Caco-2 (cell line): ENCODE data around the gene ATPAF1. TPM values are rescaled to one million over a fixed set of nuclear protein-coding genes. Genes with fewer than 3 reads are reported as not detected.

Experiments
- BruUV-seq: library from RNA; stranded (reverse); fragments of 400-500 nt; replicated peaks from 2 replicates; lab custom pipeline; 2021; lab: Mats Ljungman, UMichigan
- CTCF ChIA-PET: fragments of 300-600 bp; sonication (Branson Sonifier 250); formaldehyde crosslinking; loops from one replicate; lab custom pipeline; 2022; ENCODE audit warnings: antibody characterized with exemption; lab: Charles Lee
- POLR2A ChIA-PET: fragments of 300-600 bp; sonication (Branson Sonifier 250); formaldehyde crosslinking; loops from one replicate; lab custom pipeline; 2022; ENCODE audit warnings: antibody characterized with exemption; lab: Charles Lee
- DNase-seq, 2 experiments: peaks; one replicate each; pipeline versions ENCODE4 v3.0.0 to v3.0.0-alpha.2; 2020 to 2022
- H3K27me3 ChIP-seq: replicated peaks from 2 replicates; pipeline ENCODE4 v1.6.0; 2011; ENCODE audit warnings: low read length; ENCODE audit not compliant: control insufficient read depth, insufficient read depth
- H3K36me3 ChIP-seq: 2 replicates; pipeline ENCODE4 v1.5.1; 2011; ENCODE audit warnings: low read length; ENCODE audit not compliant: control insufficient read depth, insufficient read depth
- H3K4me1 ChIP-seq: fragments of 250-450 bp; sonication (Bioruptor Pico); 2 replicates; pipeline ENCODE4 v1.5.1; 2020; ENCODE audit warnings: mild to moderate bottlenecking
- H3K4me3 ChIP-seq: 2 replicates; pipeline ENCODE4 v1.5.1; 2011; ENCODE audit warnings: low read depth, mild to moderate bottlenecking, control low read depth, low read length
- H3K9me3 ChIP-seq: fragments of 250-450 bp; sonication (Bioruptor Pico); 2 replicates; pipeline ENCODE4 v1.5.1; 2020; ENCODE audit warnings: mild to moderate bottlenecking, moderate library complexity
- H3K27ac Mint-ChIP-seq: one replicate; pipeline ENCODE4 v1.8.0; 2022; ENCODE audit warnings: mixed read lengths; ENCODE audit not compliant: unreplicated experiment
- H3K27me3 Mint-ChIP-seq: one replicate; pipeline ENCODE4 v1.8.0; 2022; ENCODE audit warnings: mixed read lengths; ENCODE audit not compliant: insufficient read depth, unreplicated experiment
- H3K36me3 Mint-ChIP-seq: one replicate; pipeline ENCODE4 v1.8.0; 2022; ENCODE audit warnings: mild to moderate bottlenecking, mixed read lengths; ENCODE audit not compliant: insufficient read depth, unreplicated experiment
- H3K4me1 Mint-ChIP-seq: one replicate; pipeline ENCODE4 v1.8.0; 2022; ENCODE audit warnings: low read depth, mixed read lengths; ENCODE audit not compliant: unreplicated experiment
- H3K4me3 Mint-ChIP-seq: one replicate; pipeline ENCODE4 v1.8.0; 2022; ENCODE audit warnings: mild to moderate bottlenecking, moderate library complexity, mixed read lengths; ENCODE audit not compliant: unreplicated experiment
- H3K9me3 Mint-ChIP-seq: one replicate; pipeline ENCODE4 v1.8.0; 2022; ENCODE audit warnings: mixed read lengths; ENCODE audit not compliant: unreplicated experiment
- intact Hi-C: fragments of 100-400 bp; cut with micrococcal nuclease; formaldehyde crosslinking; loops from one replicate; pipeline ENCODE4 v1.10.0; 2022; ENCODE audit not compliant: unreplicated experiment
- total RNA-seq: library from RNA; stranded (reverse); gene quantifications from 2 replicates; pipeline ENCODE4 v1.2.3, GENCODE V29; 2022
- TF ChIP-seq, protein P1 (sequence below), 2 experiments: fragments of 200-600 bp in 1 of 2; IDR thresholded peaks; 1 replicate in 1 of 2; 2 replicates in 1 of 2; pipeline versions ENCODE4 v1.5.1 to v1.8.0; 2011 to 2022; ENCODE audit warnings: antibody characterized with exemption in 1 of 2, control low read depth in 1 of 2, inconsistent platforms in 1 of 2, low read depth in 1 of 2, low read length in 1 of 2, mild to moderate bottlenecking in 1 of 2, moderate library complexity in 1 of 2; ENCODE audit not compliant: insufficient read depth in 1 of 2, severe bottlenecking in 1 of 2, unreplicated experiment in 1 of 2

The ATPAF1 gene
- total RNA-seq, 1 experiment from 2014 or later = 31.7 TPM

DNA sequence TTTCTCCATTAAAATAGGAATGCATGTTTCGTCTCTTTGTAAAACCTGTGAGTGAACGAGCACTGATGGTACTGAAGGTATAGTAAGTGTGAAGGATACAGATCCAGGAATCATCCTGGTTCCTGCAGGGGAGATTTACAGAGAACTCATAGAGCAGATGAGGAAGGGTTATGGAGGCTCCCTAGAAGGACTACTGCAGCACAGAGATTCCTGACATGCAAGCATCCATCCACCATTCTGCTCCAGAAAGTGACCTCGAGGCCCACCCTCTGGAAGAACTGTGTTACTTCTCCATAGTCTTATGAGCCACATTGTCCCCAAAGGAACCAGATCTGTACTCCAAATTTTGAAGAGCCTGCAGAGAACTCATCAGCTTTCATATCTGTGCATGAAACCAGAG is 78.6 kb downstream of the ATPAF1 start:
- no peak overlapping the region for H3K4me3 Mint-ChIP-seq
- POLR2A ChIA-PET = no interaction called here
- CTCF ChIA-PET = no interaction called here

DNA sequence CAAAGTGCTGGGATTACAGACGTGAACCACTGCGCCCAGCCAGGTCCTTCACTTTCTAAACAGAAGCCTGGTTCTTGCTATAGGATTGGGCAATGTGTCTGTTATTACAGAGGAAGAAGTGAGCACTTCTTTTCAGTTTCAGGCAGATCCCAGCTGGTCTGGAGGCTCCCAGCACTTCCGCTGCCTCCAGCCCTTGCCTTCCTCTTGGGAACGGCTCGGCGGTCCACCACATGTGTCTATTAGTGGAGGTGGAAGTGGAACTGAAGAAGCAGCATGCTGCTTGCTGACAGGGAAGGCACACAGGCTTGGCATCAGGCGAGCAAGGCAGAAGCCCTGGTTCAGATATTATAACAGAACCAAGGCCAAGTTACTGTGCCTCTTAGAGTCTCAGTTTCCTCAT is 81.1 kb downstream of the ATPAF1 start:
- Mint-ChIP-seq H3K4me1 (no peaks in the 10 kb centered on the region), H3K27ac (no peak overlapping the region), H3K9me3 (no peaks in the 10 kb centered on the region), H3K27me3 (no peaks in the 10 kb centered on the region), H3K36me3 (peaks cover 15% of the 10 kb centered on the region), H3K4me3 (no peak overlapping the region)
- Histone ChIP-seq H3K36me3 (no peaks in the 10 kb centered on the region; the same call in none of the 2 replicates), H3K4me3 (no peak overlapping the region), H3K4me1 (no peaks in the 10 kb centered on the region), H3K27me3 (no peaks in the 10 kb centered on the region), H3K9me3 (no peaks in the 10 kb centered on the region)
- TF ChIP-seq, protein P1, sequence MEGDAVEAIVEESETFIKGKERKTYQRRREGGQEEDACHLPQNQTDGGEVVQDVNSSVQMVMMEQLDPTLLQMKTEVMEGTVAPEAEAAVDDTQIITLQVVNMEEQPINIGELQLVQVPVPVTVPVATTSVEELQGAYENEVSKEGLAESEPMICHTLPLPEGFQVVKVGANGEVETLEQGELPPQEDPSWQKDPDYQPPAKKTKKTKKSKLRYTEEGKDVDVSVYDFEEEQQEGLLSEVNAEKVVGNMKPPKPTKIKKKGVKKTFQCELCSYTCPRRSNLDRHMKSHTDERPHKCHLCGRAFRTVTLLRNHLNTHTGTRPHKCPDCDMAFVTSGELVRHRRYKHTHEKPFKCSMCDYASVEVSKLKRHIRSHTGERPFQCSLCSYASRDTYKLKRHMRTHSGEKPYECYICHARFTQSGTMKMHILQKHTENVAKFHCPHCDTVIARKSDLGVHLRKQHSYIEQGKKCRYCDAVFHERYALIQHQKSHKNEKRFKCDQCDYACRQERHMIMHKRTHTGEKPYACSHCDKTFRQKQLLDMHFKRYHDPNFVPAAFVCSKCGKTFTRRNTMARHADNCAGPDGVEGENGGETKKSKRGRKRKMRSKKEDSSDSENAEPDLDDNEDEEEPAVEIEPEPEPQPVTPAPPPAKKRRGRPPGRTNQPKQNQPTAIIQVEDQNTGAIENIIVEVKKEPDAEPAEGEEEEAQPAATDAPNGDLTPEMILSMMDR (IDR thresholded peaks at IDR 0.05; ENCODE audit: insufficient read depth in 1 of 2, low read depth in 1 of 2, low read length in 1 of 2, severe bottlenecking in 1 of 2, unreplicated experiment in 1 of 2) = no peak
- ChIA-PET POLR2A (no interaction called here), CTCF (no interaction called here)
- DNase-seq = no peak
- intact Hi-C loops = no loop called here
- BruUV-seq = no TSS peak

More for the DNA sequence above, 78.6 kb downstream of the ATPAF1 start:
- no peaks in the 10 kb centered on the region for H3K9me3 Mint-ChIP-seq
- H3K4me1 ChIP-seq = no peaks in the 10 kb centered on the region
- no peak overlapping the region for H3K27ac Mint-ChIP-seq
- TF ChIP-seq, protein P1 (IDR thresholded peaks at IDR 0.05; ENCODE audit: insufficient read depth in 1 of 2, low read depth in 1 of 2, low read length in 1 of 2, severe bottlenecking in 1 of 2, unreplicated experiment in 1 of 2) = no peak
- no peak for DNase-seq
- H3K4me1 Mint-ChIP-seq = no peaks in the 10 kb centered on the region
- no peaks in the 10 kb centered on the region; the same call in none of the 2 replicates for H3K36me3 ChIP-seq
- no peaks in the 10 kb centered on the region for H3K27me3 Mint-ChIP-seq
- intact Hi-C loops = no loop called here
- no peaks in the 10 kb centered on the region for H3K9me3 ChIP-seq
- no peaks in the 10 kb centered on the region for H3K27me3 ChIP-seq
- H3K4me3 ChIP-seq = no peak overlapping the region
- BruUV-seq = no TSS peak
- peaks cover 32% of the 10 kb centered on the region for H3K36me3 Mint-ChIP-seq

DNA sequence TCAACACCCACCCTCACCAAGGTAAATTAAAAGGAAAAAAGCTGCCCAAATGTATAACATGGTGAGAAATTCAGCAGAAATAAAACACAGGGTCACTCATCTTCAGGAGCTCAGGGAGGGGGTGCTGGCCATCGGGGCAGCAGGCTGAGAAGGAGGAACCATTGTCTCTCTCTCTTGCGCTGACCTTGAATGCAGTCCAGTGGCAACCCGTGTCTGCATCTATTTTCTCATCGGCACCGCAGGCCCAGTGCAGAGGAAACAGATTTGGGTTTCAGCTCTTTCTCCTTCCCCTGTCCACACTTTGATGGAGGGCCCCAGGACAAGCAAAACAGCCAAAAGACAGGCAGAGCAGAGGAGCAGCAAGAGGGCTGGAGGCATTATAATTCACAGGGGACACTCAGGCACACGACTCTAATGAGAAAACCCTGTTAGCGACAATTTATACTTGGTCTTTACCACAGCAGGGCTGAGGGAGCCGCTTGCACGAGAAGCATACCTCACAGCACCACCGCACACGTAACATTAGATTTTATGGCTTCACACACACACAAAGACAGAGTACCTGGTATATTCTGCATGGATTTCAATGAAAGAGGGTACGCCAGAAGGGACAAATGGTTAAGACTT is 82.7 kb downstream of the ATPAF1 start:
- Mint-ChIP-seq H3K27me3 (no peaks in the 10 kb centered on the region), H3K4me3 (no peak overlapping the region), H3K4me1 (no peaks in the 10 kb centered on the region), H3K27ac (no peak overlapping the region), H3K9me3 (no peaks in the 10 kb centered on the region), H3K36me3 (peaks cover 5% of the 10 kb centered on the region)
- intact Hi-C loops = no loop called here
- POLR2A ChIA-PET = no interaction called here
- BruUV-seq = no TSS peak
- H3K27me3 ChIP-seq = no peaks in the 10 kb centered on the region
- H3K4me1 ChIP-seq = no peaks in the 10 kb centered on the region
- no peak overlapping the region for H3K4me3 ChIP-seq
- CTCF ChIA-PET = interaction anchor here (1.3 kb wide), 1 partner anchor 19 kb away, joined by 3 read pairs; the partner anchor contains the start of gene MKNK1
- no peak for DNase-seq
- no peaks in the 10 kb centered on the region; the same call in none of the 2 replicates for H3K36me3 ChIP-seq
- H3K9me3 ChIP-seq = no peaks in the 10 kb centered on the region
- TF ChIP-seq, protein P1 (IDR thresholded peaks at IDR 0.05; ENCODE audit: insufficient read depth in 1 of 2, low read depth in 1 of 2, low read length in 1 of 2, severe bottlenecking in 1 of 2, unreplicated experiment in 1 of 2) = no peak
